H9 (cell line): ENCODE results near the gene SCGB3A2. TPM values are rescaled to one million over a fixed set of nuclear protein-coding genes. Genes with fewer than 3 reads are reported as not detected.
A peak's percentile ranks its signal among the peaks of the same experiment; 100 is the strongest.

Experiments
- DNase-seq: peaks from one replicate; pipeline ENCODE4 v3.0.0-alpha.2; 2017
- H2AFZ ChIP-seq: one replicate; pipeline ENCODE4 v1.6.1; 2013; ENCODE audit warnings: mild to moderate bottlenecking, low read length, control low read depth, moderate library complexity
- H2AK5ac ChIP-seq: 2 replicates; pipeline ENCODE4 v1.6.1; 2013; ENCODE audit warnings: low read length, control low read depth, mixed read lengths; ENCODE audit not compliant: insufficient read length
- H2BK120ac ChIP-seq: one replicate; pipeline ENCODE4 v1.6.1; 2013; ENCODE audit warnings: low read depth, mild to moderate bottlenecking, low read length, control low read depth, inconsistent platforms; ENCODE audit not compliant: poor library complexity, severe bottlenecking
- H2BK12ac ChIP-seq: 2 replicates; pipeline ENCODE4 v1.6.1; 2013; ENCODE audit warnings: low read length, control low read depth, mixed read lengths, low read depth; ENCODE audit not compliant: insufficient read length
- H2BK15ac ChIP-seq: 2 replicates; pipeline ENCODE4 v1.6.1; 2013; ENCODE audit warnings: low read depth, low read length, control low read depth
- H2BK20ac ChIP-seq: one replicate; pipeline ENCODE4 v1.6.1; 2013; ENCODE audit warnings: low read depth, mild to moderate bottlenecking, low read length, control low read depth, inconsistent platforms; ENCODE audit not compliant: poor library complexity, severe bottlenecking
- H2BK5ac ChIP-seq: 2 replicates; pipeline ENCODE4 v1.6.1; 2013; ENCODE audit warnings: low read length, control low read depth, mixed read lengths; ENCODE audit not compliant: insufficient read length
- H3K14ac ChIP-seq: 2 replicates; pipeline ENCODE4 v1.6.1; 2013; ENCODE audit warnings: low read length, control low read depth; ENCODE audit not compliant: insufficient read depth
- H3K18ac ChIP-seq: 2 replicates; pipeline ENCODE4 v1.6.1; 2013; ENCODE audit warnings: low read depth, mild to moderate bottlenecking, mixed read lengths, low read length, control low read depth; ENCODE audit not compliant: insufficient read length
- H3K23ac ChIP-seq: 2 replicates; pipeline ENCODE4 v1.6.1; 2013; ENCODE audit warnings: low read length, control low read depth, mixed read lengths, low read depth; ENCODE audit not compliant: insufficient read length
- H3K23me2 ChIP-seq: 2 replicates; pipeline ENCODE4 v1.6.1; 2013; ENCODE audit warnings: low read depth, mild to moderate bottlenecking, mixed read lengths, low read length, control low read depth; ENCODE audit not compliant: insufficient read length, poor library complexity, severe bottlenecking
- H3K27ac ChIP-seq: 2 replicates; pipeline ENCODE4 v1.5.1; 2013; ENCODE audit warnings: low read length, control low read depth, mixed read lengths, low read depth; ENCODE audit not compliant: insufficient read length
- H3K27me3 ChIP-seq: 2 replicates; pipeline ENCODE4 v1.6.1; 2013; ENCODE audit warnings: low read length, control low read depth, inconsistent platforms; ENCODE audit not compliant: insufficient read depth
- H3K4ac ChIP-seq: 2 replicates; pipeline ENCODE4 v1.6.1; 2013; ENCODE audit warnings: low read depth, mild to moderate bottlenecking, control low read depth, inconsistent platforms, low read length, moderate library complexity
- H3K4me1 ChIP-seq: 2 replicates; pipeline ENCODE4 v1.6.1; 2013; ENCODE audit warnings: low read length, control low read depth, inconsistent platforms; ENCODE audit not compliant: insufficient read depth
- H3K4me2 ChIP-seq: 2 replicates; pipeline ENCODE4 v1.6.1; 2013; ENCODE audit warnings: low read length, control low read depth, mixed read lengths; ENCODE audit not compliant: insufficient read length, insufficient read depth
- H3K56ac ChIP-seq: 2 replicates; pipeline ENCODE4 v1.6.1; 2013; ENCODE audit warnings: low read depth, mild to moderate bottlenecking, mixed read lengths, low read length, control low read depth; ENCODE audit not compliant: insufficient read length
- H3K79me1 ChIP-seq: 2 replicates; pipeline ENCODE4 v1.6.1; 2013; ENCODE audit warnings: low read depth, mild to moderate bottlenecking, moderate library complexity, low read length, control low read depth, inconsistent platforms; ENCODE audit not compliant: insufficient read depth, poor library complexity, severe bottlenecking
- H3K79me2 ChIP-seq: 2 replicates; pipeline ENCODE4 v1.6.1; 2013; ENCODE audit warnings: low read length, control low read depth, inconsistent platforms; ENCODE audit not compliant: insufficient read depth
- H3K9ac ChIP-seq: 2 replicates; pipeline ENCODE4 v1.6.1; 2013; ENCODE audit warnings: low read length, control low read depth, mixed read lengths; ENCODE audit not compliant: insufficient read length; ENCODE audit errors: extremely low read depth
- H3K9me3 ChIP-seq: one replicate; pipeline ENCODE4 v1.6.1; 2013; ENCODE audit warnings: low read depth, low read length, inconsistent platforms; ENCODE audit not compliant: control insufficient read depth
- H3T11ph ChIP-seq: one replicate; pipeline ENCODE4 v1.6.1; 2013; ENCODE audit warnings: mild to moderate bottlenecking, low read length, control low read depth, inconsistent platforms
- H4K20me1 ChIP-seq: one replicate; pipeline ENCODE4 v1.6.1; 2013; ENCODE audit not compliant: control insufficient read depth, insufficient read length, insufficient read depth
- H4K5ac ChIP-seq: 2 replicates; pipeline ENCODE4 v1.6.1; 2013; ENCODE audit warnings: low read depth, mild to moderate bottlenecking, mixed read lengths, low read length, control low read depth; ENCODE audit not compliant: insufficient read length
- H4K8ac ChIP-seq: replicated peaks from 2 replicates; pipeline ENCODE4 v1.6.1; 2013; ENCODE audit warnings: low read length, control low read depth, mixed read lengths, low read depth; ENCODE audit not compliant: insufficient read length
- H4K91ac ChIP-seq: 2 replicates; pipeline ENCODE4 v1.6.1; 2013; ENCODE audit warnings: low read depth, mild to moderate bottlenecking, moderate library complexity, mixed read lengths, low read length, control low read depth; ENCODE audit not compliant: insufficient read length
- H3K27ac Mint-ChIP-seq, 3 experiments: 2 replicates in 2 of 3; 3 replicates in 1 of 3; pipeline ENCODE4 v1.8.0; 2020 to 2021; ENCODE audit warnings: mixed read lengths in 3 of 3, mild to moderate bottlenecking in 1 of 3, moderate library complexity in 1 of 3
- H3K27me3 Mint-ChIP-seq: 2 replicates; pipeline ENCODE4 v1.8.0; 2021; ENCODE audit warnings: low read depth, mild to moderate bottlenecking, moderate library complexity, mixed read lengths
- H3K36me3 Mint-ChIP-seq, 3 experiments: 2 replicates in 2 of 3; 3 replicates in 1 of 3; pipeline ENCODE4 v1.8.0; 2020 to 2021; ENCODE audit warnings: low read depth in 3 of 3, mixed read lengths in 3 of 3; ENCODE audit not compliant: insufficient read depth in 1 of 3
- H3K4me1 Mint-ChIP-seq, 2 experiments: 2 replicates each; pipeline ENCODE4 v1.8.0; 2020; ENCODE audit warnings: mixed read lengths in 2 of 2
- H3K4me3 Mint-ChIP-seq, 2 experiments: 2 replicates in 1 of 2; 3 replicates in 1 of 2; pipeline ENCODE4 v1.8.0; 2020 to 2021; ENCODE audit warnings: mild to moderate bottlenecking in 2 of 2, mixed read lengths in 2 of 2, moderate library complexity in 1 of 2
- H3K9me3 Mint-ChIP-seq, 2 experiments: 2 replicates in 1 of 2; 3 replicates in 1 of 2; pipeline ENCODE4 v1.8.0; 2020; ENCODE audit warnings: mild to moderate bottlenecking in 2 of 2, mixed read lengths in 2 of 2, moderate library complexity in 1 of 2
- WGBS: extraction: QIAGEN DNeasy Blood & Tissue Kit; methylation state at CpG from one replicate; pipeline ENCODE4 v1.1.7; 2013; ENCODE audit warnings: missing lambda C conversion rate, low lambda C conversion rate, mixed read lengths; ENCODE audit not compliant: insufficient read length; ENCODE audit errors: extremely low coverage; 5-methylcytosine and 5-hydroxymethylcytosine counted together
- total RNA-seq: library from RNA; stranded (reverse); gene quantifications from 2 replicates; pipeline ENCODE4 v1.2.1, GENCODE V29; 2021
- TF ChIP-seq, protein P1 (sequence below): fragments of 200-600 bp; sonication (generic); conservative IDR thresholded peaks from 3 replicates; pipeline ENCODE4 v1.8.0; 2021; ENCODE audit warnings: antibody characterized with exemption, mild to moderate bottlenecking

SCGB3A2 gene
- total RNA-seq, 1 experiment from 2014 or later, result 66.0 TPM

DNA sequence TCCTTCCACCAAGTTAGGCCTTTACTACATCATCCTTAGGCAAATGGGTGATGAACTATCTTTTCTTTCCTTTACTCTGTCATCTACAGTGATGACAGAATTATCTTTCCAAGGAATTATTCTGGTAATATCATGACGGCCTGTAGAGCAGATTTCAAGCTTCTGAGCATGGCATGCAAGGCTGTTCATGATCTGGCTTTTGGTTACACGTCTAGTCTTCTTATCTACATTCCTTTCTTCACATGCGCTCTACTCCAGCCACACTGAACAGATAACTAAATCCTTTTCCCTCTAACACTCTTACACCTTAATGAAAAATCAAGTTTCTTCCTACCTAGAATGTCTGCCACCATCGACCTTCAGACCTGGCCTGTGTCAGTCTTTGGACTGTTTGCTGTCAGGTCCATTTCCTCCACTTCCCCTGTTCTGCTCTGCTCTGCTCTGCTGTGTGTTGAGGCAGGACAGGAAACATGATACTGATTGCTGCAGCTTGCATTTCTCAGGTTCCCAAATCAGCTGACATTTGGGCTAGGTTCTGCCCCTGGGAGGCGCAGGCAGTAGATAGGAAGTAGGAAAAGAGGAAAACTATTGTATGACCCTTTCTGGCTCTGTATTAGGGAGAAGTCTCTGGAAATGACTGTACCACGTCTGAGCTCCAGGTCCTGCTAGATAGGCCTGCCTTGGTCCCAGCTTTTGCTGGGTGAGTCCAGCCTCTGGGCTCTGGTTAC lies 4.2 kb downstream of the SCGB3A2 start:
- Histone ChIP-seq H2BK12ac (no peak overlapping the region), H2BK20ac (no peak overlapping the region), H3K4me1 (peaks cover 10% of the 10 kb centered on the region), H3K23ac (no peak overlapping the region), H3K23me2 (no peaks in the 10 kb centered on the region), H3K18ac (no peak overlapping the region), H2BK15ac (no peak overlapping the region), H3K27me3 (no peaks in the 10 kb centered on the region), H3K79me2 (no peaks in the 10 kb centered on the region; the same call in 1 of the 2 replicates), H3K79me1 (no peaks in the 10 kb centered on the region), H3K4me2 (no peak overlapping the region), H3K4ac (no peak overlapping the region), H4K20me1 (no peaks in the 10 kb centered on the region), H3K27ac (no peak overlapping the region), H4K5ac (no peak overlapping the region), H3T11ph (no peak overlapping the region), H4K91ac (no peak overlapping the region), H2BK120ac (no peak overlapping the region), H2AFZ (no peak overlapping the region), H3K14ac (no peak overlapping the region), H3K9ac (no peak overlapping the region), H2AK5ac (no peak overlapping the region), H2BK5ac (no peak overlapping the region), H3K56ac (no peak overlapping the region), H4K8ac (no peak overlapping the region), H3K9me3 (no peaks in the 10 kb centered on the region)
- TF ChIP-seq, protein P1, sequence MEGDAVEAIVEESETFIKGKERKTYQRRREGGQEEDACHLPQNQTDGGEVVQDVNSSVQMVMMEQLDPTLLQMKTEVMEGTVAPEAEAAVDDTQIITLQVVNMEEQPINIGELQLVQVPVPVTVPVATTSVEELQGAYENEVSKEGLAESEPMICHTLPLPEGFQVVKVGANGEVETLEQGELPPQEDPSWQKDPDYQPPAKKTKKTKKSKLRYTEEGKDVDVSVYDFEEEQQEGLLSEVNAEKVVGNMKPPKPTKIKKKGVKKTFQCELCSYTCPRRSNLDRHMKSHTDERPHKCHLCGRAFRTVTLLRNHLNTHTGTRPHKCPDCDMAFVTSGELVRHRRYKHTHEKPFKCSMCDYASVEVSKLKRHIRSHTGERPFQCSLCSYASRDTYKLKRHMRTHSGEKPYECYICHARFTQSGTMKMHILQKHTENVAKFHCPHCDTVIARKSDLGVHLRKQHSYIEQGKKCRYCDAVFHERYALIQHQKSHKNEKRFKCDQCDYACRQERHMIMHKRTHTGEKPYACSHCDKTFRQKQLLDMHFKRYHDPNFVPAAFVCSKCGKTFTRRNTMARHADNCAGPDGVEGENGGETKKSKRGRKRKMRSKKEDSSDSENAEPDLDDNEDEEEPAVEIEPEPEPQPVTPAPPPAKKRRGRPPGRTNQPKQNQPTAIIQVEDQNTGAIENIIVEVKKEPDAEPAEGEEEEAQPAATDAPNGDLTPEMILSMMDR, result no peak
- no CpG with 5 or more reads among the region's 6 CpGs for WGBS
- no peaks in the 10 kb centered on the region for H3K27me3 Mint-ChIP-seq
- no peak for DNase-seq
- H3K4me1 Mint-ChIP-seq, result peaks cover 7 to 40% of the 10 kb centered on the region in 2 experiments
- H3K27ac Mint-ChIP-seq, result peak overlapping the region in 1 of 3 experiments; percentile 7; a peak in 3 of 7 replicates
- H3K9me3 Mint-ChIP-seq, result no peaks in the 10 kb centered on the region; a peak in 1 of 5 replicates
- no peak overlapping the region for H3K4me3 Mint-ChIP-seq
- peaks cover 0 to 39% (median 2%) of the 10 kb centered on the region in 3 experiments; a peak in 3 of 7 replicates for H3K36me3 Mint-ChIP-seq
